HCEC 1CT (cell line): ENCODE measurements around the gene FAM234B.

Experiments used
- DNase-seq: peaks from one replicate; pipeline ENCODE4 v3.0.0-alpha.2; 2017

FAM234B gene, protein sequence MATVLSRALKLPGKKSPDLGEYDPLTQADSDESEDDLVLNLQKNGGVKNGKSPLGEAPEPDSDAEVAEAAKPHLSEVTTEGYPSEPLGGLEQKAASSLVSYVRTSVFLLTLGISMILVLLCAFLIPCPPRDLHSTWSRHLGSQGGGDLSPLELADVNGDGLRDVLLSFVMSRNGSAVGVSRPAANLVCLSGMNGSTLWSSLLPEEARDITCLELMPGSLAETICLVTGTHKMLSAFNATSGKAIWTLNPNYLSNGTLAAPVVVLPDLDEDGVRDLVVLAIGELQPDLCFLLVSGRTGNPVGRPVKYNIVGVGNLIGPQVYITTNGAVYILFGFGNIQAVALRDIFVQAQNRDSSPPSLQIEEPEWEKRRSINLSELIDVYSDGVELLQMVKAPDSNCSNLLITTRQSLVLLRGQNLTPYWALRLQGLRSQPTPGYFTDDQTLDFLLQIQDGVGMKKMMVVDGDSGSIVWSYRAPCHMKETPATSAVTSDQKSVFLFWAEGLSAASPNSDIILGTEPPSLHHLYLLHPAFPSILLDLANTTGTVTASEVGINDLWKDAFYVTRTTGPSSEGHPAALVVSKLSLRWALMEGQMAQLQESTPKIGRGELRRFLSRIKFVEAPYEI

DNA sequence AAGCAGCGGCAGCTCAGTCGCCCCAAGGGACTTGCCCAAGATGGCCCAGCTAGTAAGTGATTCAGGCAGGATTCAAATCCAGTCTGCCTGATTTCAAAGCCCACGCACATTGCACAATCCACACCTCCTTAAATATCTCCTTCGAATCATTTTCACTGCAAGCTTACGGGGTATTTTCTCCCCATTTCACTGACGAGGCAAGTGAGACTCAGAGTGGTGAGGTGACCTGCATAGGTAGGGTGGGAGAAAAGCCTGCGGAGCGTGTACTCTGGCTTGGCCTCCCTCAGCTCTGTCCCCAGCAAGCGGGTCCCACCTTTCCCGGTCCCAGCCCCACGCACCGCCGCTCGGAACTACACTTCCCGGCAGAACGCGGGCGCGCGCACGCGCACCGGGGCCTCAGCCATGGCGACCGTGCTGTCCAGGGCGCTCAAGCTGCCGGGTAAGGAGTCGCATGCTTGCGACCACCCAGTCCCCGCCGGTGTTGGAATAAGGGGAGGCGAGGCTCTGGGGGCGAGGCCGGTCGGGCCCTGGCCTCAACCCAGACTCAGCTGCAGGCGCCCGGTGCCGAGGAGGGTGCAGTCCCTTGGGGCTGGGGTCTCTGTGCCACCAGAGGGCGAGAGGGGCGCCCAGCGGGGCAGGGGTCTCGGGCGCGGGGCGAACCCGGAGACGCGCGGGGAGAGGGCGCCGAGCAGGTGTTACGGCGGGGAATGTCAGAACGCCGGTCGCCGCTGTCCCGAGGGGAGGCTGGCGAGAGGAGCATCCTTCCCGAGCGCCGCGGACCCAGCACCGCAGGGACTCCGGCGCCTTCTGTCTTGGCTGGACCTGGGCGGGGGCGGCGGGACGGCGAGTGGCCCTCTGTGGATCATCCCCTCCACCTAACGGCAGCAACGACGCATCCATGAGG is at the start of gene FAM234B:
TSS of gene FAM234B (plus strand) at position 380 of the 904 bp plus-strand sequence. CDS start at position 403, 23 bp downstream.
- peak; percentile 67 for DNase-seq

DNA sequence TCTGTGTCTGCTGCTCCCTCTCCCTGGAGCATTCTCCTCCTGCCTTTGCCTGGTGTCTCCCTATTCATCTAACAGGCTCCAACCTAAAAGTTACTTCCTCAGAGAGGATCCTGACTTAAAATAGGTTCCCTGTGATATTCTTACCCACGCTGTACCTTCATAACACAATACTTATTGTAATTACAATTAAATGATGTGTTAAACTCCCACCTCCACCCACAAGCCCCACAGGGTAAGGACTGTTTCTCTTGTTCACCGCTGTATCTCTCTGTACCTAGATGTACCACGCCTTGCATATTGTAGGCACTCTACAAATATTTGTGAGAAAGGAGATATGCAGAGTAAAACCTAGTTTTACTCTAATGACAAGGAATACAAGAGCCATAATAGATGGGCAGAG is 49.1 kb upstream of the FAM234B start:
- no peak for DNase-seq

DNA sequence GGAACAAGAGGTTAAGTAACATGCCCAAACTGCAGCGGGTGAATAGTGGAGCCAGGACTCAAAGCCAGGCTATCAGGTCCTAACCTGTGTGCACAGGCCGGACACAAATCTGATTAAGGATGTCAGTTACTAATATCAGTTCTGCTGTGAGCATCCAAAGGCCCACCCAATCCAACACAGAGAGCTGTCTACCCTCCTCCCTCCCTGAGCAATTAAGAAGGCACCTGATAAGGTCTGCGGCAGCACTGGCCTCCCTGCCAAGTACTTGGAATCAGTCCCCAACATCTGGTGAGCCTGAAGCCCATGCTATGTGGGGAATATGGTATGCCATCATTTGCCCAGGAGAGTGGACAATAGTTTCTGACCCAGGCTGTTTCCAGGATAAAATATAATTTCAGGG is 48.0 kb upstream of the FAM234B start:
- DNase-seq, result no peak

DNA sequence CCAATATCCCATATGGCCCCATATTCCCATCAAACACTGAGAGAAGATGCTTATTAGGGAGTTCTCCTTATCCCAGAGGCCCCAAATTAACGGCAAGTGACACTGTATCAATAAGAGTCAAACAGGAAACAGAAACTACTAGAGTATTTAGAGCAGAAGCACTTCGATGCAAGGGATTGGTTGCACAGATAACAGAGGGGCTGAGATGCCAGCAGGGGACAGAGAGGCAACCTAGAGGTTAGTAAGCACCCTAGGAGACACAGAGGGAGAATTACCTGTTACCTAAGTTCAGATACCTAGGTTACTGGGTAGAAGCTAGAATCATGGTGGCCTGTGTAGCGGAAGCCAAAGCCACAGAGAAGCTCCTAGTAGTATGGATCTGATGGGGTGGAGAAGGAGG is 47.0 kb upstream of the FAM234B start:
- no peak for DNase-seq

DNA sequence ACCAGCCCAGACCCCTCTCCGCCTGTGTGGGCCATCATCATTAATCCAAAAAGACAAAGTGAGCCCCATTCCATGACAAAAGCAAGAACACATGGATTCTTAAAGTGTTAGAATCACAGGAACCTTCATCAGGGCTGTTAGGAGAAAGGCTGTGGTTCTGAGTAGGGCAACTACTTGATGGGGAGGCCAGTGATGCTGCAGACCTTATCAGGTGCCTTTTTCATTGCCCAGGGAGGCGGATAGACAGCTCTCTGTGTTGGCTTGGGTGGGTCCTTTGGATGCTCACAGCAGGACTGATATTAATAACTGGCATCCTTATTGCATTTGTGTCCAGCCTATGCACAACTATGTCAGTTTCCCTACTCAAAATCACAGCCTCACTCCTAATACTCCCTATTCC is 46.4 kb upstream of the FAM234B start:
- DNase-seq, result no peak

DNA sequence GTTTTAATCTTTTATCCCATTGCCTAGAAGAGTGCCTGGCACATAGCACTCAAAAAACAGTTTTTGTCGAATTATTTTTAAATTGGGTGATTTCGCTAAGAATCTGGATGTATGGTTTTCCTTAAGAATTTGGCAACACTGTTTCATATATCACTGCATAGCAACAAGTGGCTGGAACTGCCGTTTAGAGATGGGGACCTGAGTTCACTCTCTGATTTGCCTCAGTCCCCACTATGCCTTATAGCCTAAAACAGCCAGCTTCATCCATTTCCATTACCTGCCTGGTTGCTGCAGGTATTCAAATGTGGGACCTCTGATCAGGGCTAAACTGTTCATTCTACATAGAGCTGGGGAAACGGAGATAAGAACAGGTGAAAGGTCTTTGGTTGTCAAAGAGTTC is 45.9 kb upstream of the FAM234B start:
- no peak for DNase-seq

DNA sequence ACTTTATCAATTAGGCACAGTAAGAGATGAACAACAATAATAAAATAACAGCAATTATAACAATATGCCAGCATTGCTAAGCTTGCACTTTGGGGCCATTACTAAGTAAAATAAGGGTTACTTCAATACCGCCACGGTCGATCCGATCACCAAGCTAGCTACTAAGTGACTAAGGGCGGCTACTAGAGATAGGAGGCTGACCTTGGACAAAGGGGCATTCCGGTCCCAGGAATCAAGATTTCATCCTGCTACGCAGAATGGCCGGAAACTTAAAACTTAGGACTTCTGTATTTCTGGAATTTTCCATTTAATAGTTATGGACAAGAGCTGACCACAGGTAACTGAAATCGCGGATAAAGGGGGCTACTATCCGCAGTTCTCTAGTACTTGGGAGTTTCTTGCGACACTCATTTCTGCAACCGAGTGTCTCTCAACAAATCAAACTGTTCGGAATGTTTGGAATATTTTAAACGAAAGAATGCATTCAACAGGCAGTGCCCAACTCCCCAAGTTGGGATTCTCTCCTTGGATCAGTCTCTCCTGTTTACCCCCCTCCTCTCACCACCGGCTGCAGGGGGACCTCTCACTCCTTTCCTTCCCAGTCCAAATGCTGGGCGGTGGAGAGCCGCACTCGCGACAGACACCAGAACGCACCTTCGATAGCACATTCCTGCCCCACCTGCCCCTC is 44.8 kb upstream of the FAM234B start:
- peak; percentile 18 for DNase-seq

DNA sequence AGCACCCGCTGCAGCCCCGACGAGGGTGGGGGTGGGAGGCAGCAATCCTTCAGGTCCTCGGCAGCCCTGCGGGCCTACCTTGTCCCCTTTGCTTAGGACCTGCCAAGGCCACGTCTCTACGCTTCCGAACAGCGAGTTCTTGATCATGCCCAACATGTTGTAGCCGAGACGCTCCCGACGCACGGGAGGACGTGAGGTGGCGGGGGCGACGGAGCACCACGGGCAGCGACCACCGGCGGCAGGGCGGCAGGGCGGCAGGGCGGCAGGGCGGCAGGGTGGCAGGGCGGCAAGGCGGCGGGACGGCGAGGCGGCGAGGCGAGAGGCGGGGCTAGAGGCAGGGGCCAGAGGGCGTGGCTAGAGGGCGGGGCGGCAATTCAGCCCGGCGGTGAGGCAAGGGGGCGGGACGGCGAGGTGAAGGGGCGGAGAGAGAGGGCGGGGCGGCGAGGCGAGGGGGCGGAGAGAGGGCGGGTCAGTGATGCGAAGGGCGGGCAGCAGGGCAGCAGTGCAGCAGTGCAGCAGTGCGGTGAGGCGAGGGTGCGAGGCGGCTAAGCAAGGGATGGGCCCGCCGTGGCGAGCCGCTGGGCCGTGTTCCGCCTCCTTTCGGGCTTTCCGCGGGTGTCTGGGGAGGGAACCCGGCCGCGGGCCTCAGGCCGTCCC is 44.1 kb upstream of the FAM234B start, which contains the start of gene HEBP1:
TSS of gene HEBP1 (minus strand) at position 307 of the 657 bp plus-strand sequence. CDS start at position 156, 151 bp downstream.
- peak; percentile 91 for DNase-seq

DNA sequence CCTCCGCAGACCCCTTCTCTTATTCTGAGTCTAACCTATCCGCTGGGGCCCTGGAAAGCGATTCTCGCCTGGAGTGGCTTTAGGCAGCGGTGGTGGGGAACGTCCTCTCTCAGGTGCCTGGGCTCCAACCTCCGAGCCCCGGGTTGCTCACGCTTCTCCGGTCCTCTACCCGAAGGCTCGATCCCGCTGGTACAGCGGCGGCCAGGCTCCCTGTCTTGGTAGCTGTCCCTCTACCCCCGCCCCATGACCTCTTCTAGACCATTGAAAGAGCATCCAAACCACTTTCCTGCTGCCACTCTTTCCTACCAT is 43.6 kb upstream of the FAM234B start:
- DNase-seq, result peak; percentile 39

DNA sequence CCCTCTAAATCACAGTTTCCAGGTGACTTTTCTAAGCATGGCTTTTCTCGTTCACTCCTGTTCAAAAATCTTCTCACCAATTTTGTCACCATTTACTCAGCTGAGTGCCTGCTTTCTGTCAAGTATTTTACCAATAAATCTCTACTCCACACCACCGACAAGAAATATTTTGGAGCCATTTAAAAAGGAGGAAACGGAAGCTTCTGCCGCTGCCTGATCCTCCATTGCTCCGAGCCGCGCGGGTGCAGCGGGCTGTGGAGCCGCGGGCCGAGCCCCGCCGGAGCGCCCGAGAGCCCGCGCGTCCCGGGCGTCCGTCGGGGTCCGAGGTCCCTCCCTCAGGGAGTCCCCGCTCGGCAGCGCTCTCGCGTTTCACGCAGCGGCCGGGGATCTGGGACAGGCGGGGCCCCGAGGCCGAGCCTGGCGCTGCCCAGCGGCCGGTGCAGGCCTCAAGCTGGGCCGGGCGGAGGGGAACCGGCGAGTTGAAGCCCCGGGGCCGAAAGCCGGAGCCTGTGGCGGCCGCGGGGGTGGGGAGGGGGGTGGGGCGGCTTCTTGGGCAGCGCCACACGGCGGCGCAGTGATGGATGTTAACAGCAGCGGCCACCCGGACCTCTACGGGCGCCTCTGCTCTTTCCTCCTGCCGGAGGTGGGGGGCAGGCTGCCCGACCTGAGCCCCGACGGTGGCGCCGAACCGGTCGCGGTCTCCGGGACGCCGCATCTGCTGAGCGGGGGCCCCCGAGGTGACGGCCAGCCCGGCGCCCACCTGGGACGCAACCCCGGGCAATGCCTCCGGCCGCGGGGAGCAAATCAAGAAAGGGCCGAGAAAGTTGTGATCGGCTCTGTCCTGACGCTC is 43.0 kb upstream of the FAM234B start:
- peak; percentile 52 for DNase-seq

DNA sequence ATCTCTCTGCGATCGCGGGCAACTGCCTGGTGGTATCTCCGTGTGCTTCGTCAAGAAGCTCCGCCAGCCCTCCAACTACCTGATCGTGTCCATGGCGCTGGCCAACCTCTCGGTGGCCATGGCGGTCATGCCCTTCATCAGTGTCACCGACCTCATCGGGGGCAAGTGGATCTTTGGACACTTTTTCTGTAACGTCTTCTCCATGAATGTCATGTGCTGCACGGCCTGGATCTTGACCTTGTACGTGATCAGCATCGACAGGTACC is 42.5 kb upstream of the FAM234B start:
- DNase-seq, result no peak

DNA sequence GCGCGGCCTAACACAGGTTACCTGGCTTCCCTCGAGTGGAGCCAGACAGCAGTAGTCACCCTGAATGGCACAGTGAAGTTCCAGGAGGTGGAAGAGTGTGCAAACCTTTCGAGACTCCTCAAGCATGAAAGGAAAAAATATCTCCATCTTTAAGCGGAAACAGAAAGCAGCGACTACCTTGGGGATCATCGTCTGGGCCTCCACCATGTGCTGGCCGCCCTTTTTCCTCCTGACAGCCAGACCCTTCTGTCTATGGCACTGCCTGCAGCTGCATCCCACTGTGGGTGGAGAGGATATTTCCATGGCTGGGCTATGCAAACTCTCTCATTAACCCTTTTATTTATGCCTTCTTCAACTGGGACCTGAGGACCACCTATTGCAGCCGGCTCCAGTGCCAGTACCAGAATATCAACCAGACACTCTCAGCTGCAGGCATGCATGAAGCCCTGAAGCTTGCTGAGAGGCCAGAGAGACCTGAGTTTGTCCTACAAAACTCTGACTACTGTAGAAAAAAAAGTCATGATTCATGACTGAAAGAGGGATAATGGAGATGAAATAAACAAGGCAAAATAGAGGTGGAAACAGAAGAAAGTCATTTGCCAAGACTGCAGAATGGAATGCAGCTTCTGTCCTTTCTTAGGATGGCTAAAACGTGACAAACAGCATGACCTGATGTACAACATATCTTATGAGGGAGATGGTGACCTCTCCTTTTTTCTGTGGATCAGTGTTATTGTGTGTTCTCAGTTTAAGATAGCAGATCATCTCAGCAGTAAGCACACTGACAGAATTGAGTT is 41.7 kb upstream of the FAM234B start:
- no peak for DNase-seq

DNA sequence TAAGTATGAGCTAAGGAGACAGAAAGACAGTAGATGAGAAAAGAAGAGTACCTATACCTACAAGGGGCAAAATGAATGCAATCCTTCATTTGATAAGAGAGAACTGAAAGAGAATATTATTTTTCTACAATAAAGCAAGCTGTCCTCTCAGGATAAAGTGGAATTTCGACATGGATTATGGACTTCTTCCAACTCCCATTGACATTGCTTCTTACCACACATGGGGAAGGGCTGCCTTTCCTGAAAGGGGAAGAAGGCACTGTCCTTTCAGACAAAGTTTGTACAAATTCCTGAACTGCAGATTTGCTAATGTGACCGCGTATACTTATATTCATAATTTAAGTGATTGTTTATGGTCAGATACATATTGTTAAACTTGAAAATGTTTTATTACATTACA is 39.8 kb upstream of the FAM234B start:
- DNase-seq, result no peak

DNA sequence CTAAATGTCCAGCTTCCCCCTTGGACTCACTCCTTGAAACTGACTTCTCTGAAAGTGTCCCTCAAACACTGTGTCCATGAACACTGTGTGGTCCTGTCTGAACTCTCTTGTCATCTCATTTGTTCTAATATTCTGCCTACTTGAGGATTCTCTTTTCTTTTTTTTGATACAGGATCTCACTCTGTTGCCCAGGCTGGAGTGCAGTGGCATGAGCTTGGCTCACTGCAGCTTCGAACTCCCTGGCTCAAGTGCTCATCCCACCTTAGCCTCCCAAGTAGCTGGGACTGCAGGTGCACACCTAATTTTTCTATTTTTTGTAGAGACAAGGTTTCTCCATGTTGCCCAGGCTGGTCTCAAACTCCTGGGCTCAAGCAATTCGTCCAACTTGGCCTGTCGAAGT is 39.2 kb upstream of the FAM234B start:
- no peak for DNase-seq

DNA sequence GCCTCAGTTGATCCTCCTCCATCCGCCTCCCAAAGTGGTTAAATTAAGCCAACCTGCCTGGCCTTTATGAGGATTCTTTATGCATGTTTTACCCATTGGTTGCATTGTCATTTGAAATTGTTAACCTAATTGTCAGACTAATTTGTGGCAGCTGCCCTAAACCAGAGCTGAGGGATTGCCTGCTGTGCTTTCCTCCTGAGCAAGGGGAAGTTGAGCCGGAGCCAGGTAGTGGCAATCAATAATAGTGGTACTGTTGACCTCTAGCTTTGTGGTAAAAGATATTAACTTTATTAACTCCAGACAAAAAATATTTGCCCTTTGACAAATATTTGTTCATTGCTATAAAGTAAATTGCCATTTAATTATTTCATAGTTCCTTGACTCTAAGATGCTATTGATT is 38.5 kb upstream of the FAM234B start:
- no peak for DNase-seq

DNA sequence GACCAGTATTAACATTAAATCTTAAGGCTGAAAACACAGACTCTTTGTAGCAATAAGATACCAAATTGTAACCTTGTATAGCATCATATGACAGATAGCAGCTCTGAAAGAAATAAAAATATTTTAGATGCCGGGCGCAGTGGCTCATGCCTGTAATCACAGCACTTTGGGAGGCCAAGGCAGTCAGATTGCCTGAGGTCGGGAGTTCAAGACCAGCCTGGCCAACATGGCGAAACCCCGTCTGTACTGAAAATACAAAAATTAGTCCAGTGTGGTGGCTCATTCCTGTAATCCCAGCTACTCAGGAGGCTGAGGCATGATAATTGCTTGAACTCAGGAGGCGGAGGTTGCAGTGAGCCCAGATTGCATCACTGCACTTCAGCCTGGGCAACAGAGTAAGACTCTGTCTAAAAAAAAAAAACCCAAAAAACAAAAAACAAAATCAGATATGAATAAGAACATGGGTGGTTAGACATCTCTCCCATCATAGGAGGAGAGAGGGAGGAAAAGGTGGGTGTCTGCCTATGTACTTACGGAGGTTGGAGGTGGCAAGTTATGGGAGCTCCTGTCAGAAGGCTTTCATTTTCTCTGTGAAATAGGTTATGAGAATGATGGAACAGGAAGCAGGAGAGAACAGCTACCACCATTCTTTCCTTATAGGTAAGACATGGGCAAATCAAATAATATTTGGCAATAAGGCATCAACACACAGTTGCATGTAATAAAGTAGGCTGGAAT is 36.5 kb upstream of the FAM234B start:
- no peak for DNase-seq

DNA sequence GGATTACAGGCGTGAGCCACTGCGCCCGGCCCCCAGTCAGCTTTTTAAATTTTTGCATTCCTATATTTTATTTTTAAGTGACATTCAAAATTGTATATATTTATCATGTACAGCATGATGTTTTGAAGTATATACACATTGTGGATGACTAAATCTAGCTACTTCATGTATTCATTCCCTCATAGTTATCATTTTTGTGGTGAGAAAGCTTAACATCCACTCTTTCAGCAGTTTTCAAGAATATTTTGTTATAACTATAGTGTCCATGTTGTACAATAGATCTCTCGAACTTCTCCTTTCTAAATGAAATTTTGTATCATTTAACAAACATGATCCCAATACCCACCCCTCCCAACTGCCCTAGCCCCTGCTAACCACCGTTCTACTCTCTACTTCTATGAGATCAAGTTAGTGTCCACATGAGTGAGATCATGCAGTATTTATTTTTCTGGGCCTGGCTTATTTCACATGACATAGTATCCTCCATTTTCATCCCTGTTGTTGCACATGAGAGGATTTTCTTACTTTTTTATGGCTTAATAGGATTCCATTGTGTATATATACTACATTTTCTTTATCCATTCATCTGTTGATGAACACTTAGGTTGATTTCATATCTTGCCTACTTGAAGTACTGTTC is 35.3 kb upstream of the FAM234B start:
- peak; percentile 75 for DNase-seq

DNA sequence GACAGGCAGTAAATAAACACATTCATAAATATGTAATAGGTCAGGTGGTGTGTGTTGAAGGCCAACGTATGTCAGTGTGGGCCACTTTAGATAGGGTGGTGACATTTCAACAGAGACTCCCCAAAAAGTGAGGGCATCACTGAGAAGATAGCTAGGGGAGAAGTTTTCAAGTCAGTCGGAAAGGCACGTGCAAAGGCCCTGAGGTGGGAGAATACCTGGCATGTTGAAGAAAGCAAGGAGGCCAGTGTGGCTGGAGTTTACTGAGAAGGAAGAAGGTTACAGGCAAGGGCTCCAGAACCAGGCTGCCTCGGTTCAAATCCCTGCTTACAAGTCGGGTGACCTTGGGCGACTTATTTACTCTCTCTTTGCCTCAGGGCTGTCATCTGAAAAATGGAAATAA is 33.1 kb upstream of the FAM234B start:
- no peak for DNase-seq

DNA sequence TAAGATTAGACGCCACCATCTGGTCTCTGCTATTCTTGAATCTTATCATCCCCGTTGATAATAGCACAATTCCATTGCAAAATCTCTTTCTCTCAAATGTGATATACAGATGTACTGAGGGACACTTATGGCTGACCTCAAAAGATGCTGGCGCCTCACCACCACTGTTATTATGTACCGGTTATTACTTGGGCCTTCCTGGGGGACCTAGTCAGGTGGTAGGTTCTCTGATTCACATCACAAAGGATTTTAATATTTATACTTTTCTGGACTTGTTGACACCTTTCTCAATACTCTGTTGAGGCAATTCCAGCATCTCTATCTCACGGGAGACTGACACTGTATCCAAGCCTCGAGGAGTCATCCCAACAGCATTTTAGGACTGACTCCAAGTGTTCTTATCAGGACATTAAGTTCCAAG is 21.3 kb upstream of the FAM234B start:
- no peak for DNase-seq
